Right ventricle myocardium inferior (tissue), 1 donor: ENCODE results near the gene INO80D. TPM values are rescaled to one million over a fixed set of nuclear protein-coding genes. Genes with fewer than 3 reads are reported as not detected.
"Not testable (repeated sequence)": the region's sequence is repeated elsewhere in the genome, so short reads cannot be mapped to it uniquely, and the experiment has no call there.

Experiments
- ATAC-seq: fragments of 200-7000 bp; cut with Tn5 transposase; one replicate; pipeline ENCODE4 v1.9.1; 2020; ENCODE audit warnings: mild to moderate bottlenecking, moderate library complexity
- DNase-seq: peaks from one replicate; pipeline ENCODE4 v3.0.0; 2021; ENCODE audit errors: missing footprints
- intact Hi-C: fragments of 100-400 bp; cut with DNase I; formaldehyde crosslinking; loops from one replicate; pipeline ENCODE4 v1.11.0; 2022
- total RNA-seq: library from RNA; stranded (reverse); fragmentation: NEBNext Ultra II Directional; extraction: Animal tissue kit (Norgen Biotek cat#: 25700); gene quantifications from one replicate; pipeline ENCODE4 v1.2.1, GENCODE V29; 2021
- donor health status: DM: no; HTN: yes; CAD: no; lungs with severe emphysema.

INO80D gene
- total RNA-seq, 1 donor from 2014 or later: 12.6 TPM

- DNase-seq (peak; percentile 79), ATAC-seq (peak; percentile 25)
- intact Hi-C loops: loop anchor here (5.0 kb wide), 1 partner anchor 72 kb away; the partner anchor contains the start of genes EEF1B2 and NDUFS1
Observed at GRCh38 chr2:206084870-206085741, 868 bp downstream of the INO80D start.

- intact Hi-C loops: no loop called here
- DNase-seq (peak; percentile 73), ATAC-seq (peak; percentile 62)
Observed at GRCh38 chr2:206084439-206084869, 1.5 kb downstream of the INO80D start.

- ATAC-seq: no peak
- intact Hi-C loops: no loop called here
Observed at GRCh38 chr2:206083602-206084438, 2.2 kb downstream of the INO80D start.

GRCh38 chr2:206082298-206082843, 3.6 kb downstream of the INO80D start:
- intact Hi-C loops: no loop called here
- no peak for DNase-seq

More at GRCh38 chr2:206083602-206084438, 2.2 kb downstream of the INO80D start:
- no peak for DNase-seq

GRCh38 chr2:206080927-206081326, 5.0 kb downstream of the INO80D start:
- no peak for DNase-seq
- intact Hi-C loops: no loop called here
- no peak for ATAC-seq

More at GRCh38 chr2:206082298-206082843, 3.6 kb downstream of the INO80D start:
- ATAC-seq: no peak

- no peak for ATAC-seq
- DNase-seq: no peak
- intact Hi-C loops: no loop called here
Observed at GRCh38 chr2:206079699-206080465, 6.1 kb downstream of the INO80D start.

GRCh38 chr2:206077879-206078278, 8.1 kb downstream of the INO80D start:
- ATAC-seq, DNase-seq, intact Hi-C loops: not testable (repeated sequence)

- intact Hi-C loops: no loop called here
- DNase-seq (no peak), ATAC-seq (no peak)
Observed at GRCh38 chr2:206075113-206075512, 10.9 kb downstream of the INO80D start.

GRCh38 chr2:206071807-206072206, 14.2 kb downstream of the INO80D start:
- DNase-seq (no peak), ATAC-seq (no peak)
- intact Hi-C loops: no loop called here

GRCh38 chr2:206069417-206069816, 16.6 kb downstream of the INO80D start:
- ATAC-seq (no peak), DNase-seq (no peak)

GRCh38 chr2:206068207-206068606, 17.8 kb downstream of the INO80D start:
- DNase-seq (no peak), ATAC-seq (no peak)
- intact Hi-C loops: no loop called here

More at GRCh38 chr2:206069417-206069816, 16.6 kb downstream of the INO80D start:
- intact Hi-C loops: no loop called here

- ATAC-seq (no peak), DNase-seq (no peak)
- intact Hi-C loops: no loop called here
Observed at GRCh38 chr2:206064077-206064476, 21.9 kb downstream of the INO80D start.

- ATAC-seq (no peak), DNase-seq (no peak)
- intact Hi-C loops: no loop called here
Observed at GRCh38 chr2:206063635-206064034, 22.3 kb downstream of the INO80D start.

GRCh38 chr2:206062724-206063123, 23.2 kb downstream of the INO80D start:
- ATAC-seq: no peak
- DNase-seq: no peak
- intact Hi-C loops: no loop called here

GRCh38 chr2:206056286-206056685, 29.7 kb downstream of the INO80D start:
- intact Hi-C loops: no loop called here
- ATAC-seq: no peak
- no peak for DNase-seq

- intact Hi-C loops: no loop called here
- DNase-seq (no peak), ATAC-seq (no peak)
Observed at GRCh38 chr2:206054952-206055351, 31.0 kb downstream of the INO80D start.

- DNase-seq (no peak), ATAC-seq (no peak)
- intact Hi-C loops: no loop called here
Observed at GRCh38 chr2:206051912-206052311, 34.1 kb downstream of the INO80D start.

- DNase-seq (no peak), ATAC-seq (no peak)
- intact Hi-C loops: no loop called here
Observed at GRCh38 chr2:206049392-206049791, 36.6 kb downstream of the INO80D start.

GRCh38 chr2:206045251-206045650, 40.7 kb downstream of the INO80D start:
- ATAC-seq: no peak
- DNase-seq: no peak
- intact Hi-C loops: no loop called here
